CD14-positive monocyte (primary cell): ENCODE data around the gene TTR. TPM values are rescaled to one million over a fixed set of nuclear protein-coding genes. Genes with fewer than 3 reads are reported as not detected.
A peak's percentile ranks its signal among the peaks of the same experiment; 100 is the strongest.

Experiments
- DNase-seq, 3 donors: peaks; one replicate each; pipeline ENCODE4 v3.0.0-alpha.2; 2011 to 2022
- H2AFZ ChIP-seq: 2 replicates; pipeline ENCODE4 v1.6.0; 2012; ENCODE audit warnings: mild to moderate bottlenecking, low read depth, low read length, inconsistent platforms; ENCODE audit not compliant: insufficient read depth, poor library complexity, severe bottlenecking
- H3K27ac ChIP-seq, 2 donors: 1 replicate in 1 of 2; 2 replicates in 1 of 2; pipeline ENCODE4 v1.5.1; 2012 to 2013; ENCODE audit warnings: low read length in 2 of 2, control low read depth in 1 of 2, inconsistent platforms in 1 of 2, low read depth in 1 of 2, mild to moderate bottlenecking in 1 of 2
- H3K27me3 ChIP-seq, 2 donors: one replicate each; pipeline versions ENCODE4 v1.6.0 to v1.6.1; 2011 to 2013; ENCODE audit warnings: low read length in 2 of 2; ENCODE audit not compliant: control insufficient read depth in 2 of 2, insufficient read depth in 2 of 2
- H3K36me3 ChIP-seq, 2 donors: replicated peaks in 1 of 2; 1 replicate in 1 of 2; 2 replicates in 1 of 2; pipeline versions ENCODE4 v1.5.1 to v1.6.1; 2012 to 2013; ENCODE audit warnings: low read length in 2 of 2, control low read depth in 1 of 2, inconsistent platforms in 1 of 2, mild to moderate bottlenecking in 1 of 2; ENCODE audit not compliant: insufficient read depth in 2 of 2, control insufficient read depth in 1 of 2
- H3K4me1 ChIP-seq, 2 donors: 1 replicate in 1 of 2; 2 replicates in 1 of 2; pipeline versions ENCODE4 v1.5.1 to v1.6.1; 2012 to 2013; ENCODE audit warnings: low read length in 2 of 2, control low read depth in 1 of 2, inconsistent platforms in 1 of 2, mild to moderate bottlenecking in 1 of 2, moderate library complexity in 1 of 2; ENCODE audit not compliant: insufficient read depth in 2 of 2, control insufficient read depth in 1 of 2
- H3K4me2 ChIP-seq: replicated peaks from 2 replicates; pipeline ENCODE3; 2012; ENCODE audit warnings: low read length, moderate library complexity, mild to moderate bottlenecking; ENCODE audit not compliant: poor library complexity, severe bottlenecking; ENCODE audit errors: extremely low read depth
- H3K4me3 ChIP-seq, 3 experiments: fragments of 200-600 bp in 1 of 3; sonication (generic) in 1 of 3; replicated peaks in 1 of 3; 1 replicate in 2 of 3; 2 replicates in 1 of 3; pipeline ENCODE4 v1.5.1; 2011 to 2013; ENCODE audit warnings: low read length in 3 of 3, mild to moderate bottlenecking in 3 of 3, control low read depth in 2 of 3, low read depth in 2 of 3, inconsistent platforms in 1 of 3, moderate library complexity in 1 of 3
- H3K79me2 ChIP-seq: 2 replicates; pipeline ENCODE4 v1.6.0; 2012; ENCODE audit warnings: mild to moderate bottlenecking, control low read depth, inconsistent platforms, low read length, moderate library complexity; ENCODE audit not compliant: insufficient read depth
- H3K9ac ChIP-seq: 2 replicates; pipeline ENCODE4 v1.6.0; 2017; ENCODE audit warnings: low read length, mild to moderate bottlenecking; ENCODE audit not compliant: insufficient read depth, poor library complexity, severe bottlenecking
- H3K9me3 ChIP-seq, 2 donors: replicated peaks in 1 of 2; 1 replicate in 1 of 2; 2 replicates in 1 of 2; pipeline versions ENCODE4 v1.5.1 to v1.6.1; 2012 to 2013; ENCODE audit warnings: low read length in 2 of 2, control low read depth in 1 of 2; ENCODE audit not compliant: control insufficient read depth in 1 of 2, insufficient read depth in 1 of 2
- H4K20me1 ChIP-seq: 2 replicates; pipeline ENCODE4 v1.6.0; 2012; ENCODE audit warnings: mild to moderate bottlenecking, low read length, control low read depth, moderate library complexity; ENCODE audit not compliant: insufficient read depth
- H3K27ac Mint-ChIP-seq, 7 donors: one replicate each; pipeline ENCODE4 v1.8.0; 2020; ENCODE audit warnings: mild to moderate bottlenecking in 7 of 7, mixed read lengths in 7 of 7, moderate library complexity in 6 of 7, inconsistent platforms in 2 of 7
- H3K27me3 Mint-ChIP-seq, 3 donors: one replicate each; pipeline ENCODE4 v1.8.0; 2021 to 2022; ENCODE audit warnings: low read depth in 3 of 3, mild to moderate bottlenecking in 3 of 3, mixed read lengths in 3 of 3, moderate library complexity in 3 of 3, inconsistent platforms in 1 of 3
- H3K36me3 Mint-ChIP-seq, 2 donors: one replicate each; pipeline ENCODE4 v1.8.0; 2020; ENCODE audit warnings: mixed read lengths in 2 of 2, inconsistent platforms in 1 of 2, mild to moderate bottlenecking in 1 of 2
- H3K4me1 Mint-ChIP-seq: one replicate; pipeline ENCODE4 v1.8.0; 2020; ENCODE audit warnings: mild to moderate bottlenecking, mixed read lengths
- H3K4me3 Mint-ChIP-seq, 2 donors: one replicate each; pipeline ENCODE4 v1.8.0; 2020; ENCODE audit warnings: mild to moderate bottlenecking in 2 of 2, mixed read lengths in 2 of 2, moderate library complexity in 1 of 2
- H3K9me3 Mint-ChIP-seq, 7 donors: one replicate each; pipeline ENCODE4 v1.8.0; 2020 to 2022; ENCODE audit warnings: mixed read lengths in 7 of 7, mild to moderate bottlenecking in 6 of 7, moderate library complexity in 6 of 7, inconsistent platforms in 2 of 7
- WGBS: methylation state at CpG from one replicate; pipeline ENCODE4 v1.1.5; 2013; ENCODE audit warnings: missing lambda C conversion rate; ENCODE audit not compliant: insufficient coverage; 5-methylcytosine and 5-hydroxymethylcytosine counted together
- intact Hi-C, 2 donors: fragments of 100-400 bp; cut with micrococcal nuclease; formaldehyde crosslinking; loops; one replicate each; pipeline versions ENCODE4 v1.15.0 to v1.15.1; 2023
- polyA plus RNA-seq, 3 donors: library from polyadenylated mRNA; depleted of rRNA in 1 of 3; unstranded in 2 of 3; stranded (reverse) in 1 of 3; fragments of 300-500 nt in 2 of 3; fragments of >200 nt in 1 of 3; fragmentation: Illumina TruSeq in 2 of 3; gene quantifications; 1 replicate in 2 of 3; 2 replicates in 1 of 3; pipeline ENCODE4 v1.2.3, GENCODE V29; 2012 to 2021
- TF ChIP-seq, protein P1 (sequence below): fragments of 200-600 bp; IDR thresholded peaks from one replicate; pipeline ENCODE4 v1.8.0; 2022; ENCODE audit warnings: antibody characterized with exemption, mild to moderate bottlenecking

TTR gene
- polyA plus RNA-seq, 3 donors = not detected

DNA sequence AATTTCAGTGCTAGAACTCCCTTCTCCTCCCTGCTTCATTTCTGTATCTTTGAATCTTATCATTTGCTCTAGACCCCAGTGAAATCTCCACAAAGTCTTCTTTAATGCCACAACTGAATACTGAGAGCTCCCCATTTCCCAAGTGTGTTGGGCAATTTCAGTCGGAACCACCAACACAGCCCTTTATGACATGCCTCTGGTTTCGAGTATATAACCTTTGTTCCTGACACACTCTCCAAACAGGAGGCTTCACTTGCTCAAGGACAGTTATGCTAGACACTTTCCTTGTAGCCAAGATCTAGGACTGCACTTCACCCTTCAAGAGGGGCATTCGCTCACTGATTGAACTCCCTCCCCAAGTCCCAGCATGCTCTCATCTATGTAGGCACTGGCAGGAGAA is 18.6 kb upstream of the TTR start:
- Histone ChIP-seq H3K36me3 (no peaks in the 10 kb centered on the region), H3K9me3 (no peaks in the 10 kb centered on the region), H3K4me1 (no peaks in the 10 kb centered on the region), H3K79me2 (no peaks in the 10 kb centered on the region), H3K4me2 (no peak overlapping the region), H3K27ac (no peak overlapping the region), H3K9ac (no peak overlapping the region), H3K4me3 (no peak overlapping the region), H4K20me1 (no peaks in the 10 kb centered on the region), H3K27me3 (no peaks in the 10 kb centered on the region), H2AFZ (no peak overlapping the region)
- Mint-ChIP-seq H3K4me1 (no peaks in the 10 kb centered on the region), H3K27me3 (peaks cover 0 to 2% (median 0%) of the 10 kb centered on the region in 3 donors), H3K9me3 (peaks cover 0 to 2% (median 0%) of the 10 kb centered on the region in 7 donors), H3K36me3 (no peaks in the 10 kb centered on the region), H3K27ac (no peak overlapping the region), H3K4me3 (no peak overlapping the region)
- no peak for DNase-seq
- intact Hi-C loops = no loop called here
- WGBS = 94% methylated on average over 3 of the region's 3 CpGs
- TF ChIP-seq, protein P1, sequence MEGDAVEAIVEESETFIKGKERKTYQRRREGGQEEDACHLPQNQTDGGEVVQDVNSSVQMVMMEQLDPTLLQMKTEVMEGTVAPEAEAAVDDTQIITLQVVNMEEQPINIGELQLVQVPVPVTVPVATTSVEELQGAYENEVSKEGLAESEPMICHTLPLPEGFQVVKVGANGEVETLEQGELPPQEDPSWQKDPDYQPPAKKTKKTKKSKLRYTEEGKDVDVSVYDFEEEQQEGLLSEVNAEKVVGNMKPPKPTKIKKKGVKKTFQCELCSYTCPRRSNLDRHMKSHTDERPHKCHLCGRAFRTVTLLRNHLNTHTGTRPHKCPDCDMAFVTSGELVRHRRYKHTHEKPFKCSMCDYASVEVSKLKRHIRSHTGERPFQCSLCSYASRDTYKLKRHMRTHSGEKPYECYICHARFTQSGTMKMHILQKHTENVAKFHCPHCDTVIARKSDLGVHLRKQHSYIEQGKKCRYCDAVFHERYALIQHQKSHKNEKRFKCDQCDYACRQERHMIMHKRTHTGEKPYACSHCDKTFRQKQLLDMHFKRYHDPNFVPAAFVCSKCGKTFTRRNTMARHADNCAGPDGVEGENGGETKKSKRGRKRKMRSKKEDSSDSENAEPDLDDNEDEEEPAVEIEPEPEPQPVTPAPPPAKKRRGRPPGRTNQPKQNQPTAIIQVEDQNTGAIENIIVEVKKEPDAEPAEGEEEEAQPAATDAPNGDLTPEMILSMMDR = no peak

DNA sequence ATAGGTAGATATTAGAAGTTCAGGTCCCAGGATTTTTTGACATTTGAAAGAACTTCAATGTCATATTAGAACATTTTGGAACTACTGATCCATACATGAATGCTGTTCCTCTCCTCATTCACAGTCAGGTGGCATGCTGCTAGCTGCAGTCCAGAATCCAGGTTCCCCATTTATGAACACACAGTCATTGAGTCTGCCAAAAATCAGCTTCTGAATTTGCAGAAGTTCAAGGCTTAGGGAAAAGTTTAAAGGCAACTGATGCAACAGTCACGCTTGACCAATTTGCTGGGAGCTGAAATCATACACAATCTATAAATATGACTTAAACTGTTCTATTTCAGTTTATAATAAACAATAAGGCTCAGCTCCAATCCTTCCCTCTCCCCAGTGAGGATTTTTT is 17.3 kb upstream of the TTR start:
- H3K9me3 Mint-ChIP-seq = peaks cover 0 to 2% (median 0%) of the 10 kb centered on the region in 7 donors
- intact Hi-C loops = no loop called here
- TF ChIP-seq, protein P1 = no peak

More for the DNA sequence above, 17.3 kb upstream of the TTR start:
- no peak overlapping the region for H3K4me2 ChIP-seq
- H3K27me3 ChIP-seq = no peaks in the 10 kb centered on the region
- no peaks in the 10 kb centered on the region for H4K20me1 ChIP-seq
- no peaks in the 10 kb centered on the region for H3K79me2 ChIP-seq
- no peak overlapping the region for H3K9ac ChIP-seq
- no peak overlapping the region for H3K4me3 Mint-ChIP-seq
- H2AFZ ChIP-seq = no peak overlapping the region
- H3K27ac Mint-ChIP-seq = no peak overlapping the region
- DNase-seq = peak; percentile 27 to 46 (median 31)
- no peaks in the 10 kb centered on the region for H3K4me1 ChIP-seq
- no peaks in the 10 kb centered on the region for H3K36me3 ChIP-seq
- WGBS = no CpG with 5 or more reads among the region's 1 CpG
- no peaks in the 10 kb centered on the region for H3K9me3 ChIP-seq
- H3K27me3 Mint-ChIP-seq = peaks cover 0 to under 1% (median 0%) of the 10 kb centered on the region in 3 donors
- no peak overlapping the region for H3K4me3 ChIP-seq
- no peaks in the 10 kb centered on the region for H3K4me1 Mint-ChIP-seq
- H3K36me3 Mint-ChIP-seq = no peaks in the 10 kb centered on the region
- H3K27ac ChIP-seq = no peak overlapping the region
